Motor neuron (in vitro differentiated cells): ENCODE measurements around the gene RDH16. TPM values are rescaled to one million over a fixed set of nuclear protein-coding genes. Genes with fewer than 3 reads are reported as not detected.

Experiments used
- ATAC-seq, 8 experiments: fragments of 200-7000 bp; cut with Tn5 transposase; replicated peaks in 6 of 8; 2 replicates each; pipeline ENCODE4 v1.8.0; 2021; ENCODE audit warnings: mild to moderate bottlenecking in 8 of 8, moderate library complexity in 8 of 8
- H3K27ac ChIP-seq, 2 donors: fragments of 250-450 bp; sonication (Bioruptor Pico); 2 replicates each; pipeline ENCODE4 v1.9.0; 2021; ENCODE audit warnings: antibody characterized with exemption in 2 of 2, mild to moderate bottlenecking in 2 of 2, moderate library complexity in 1 of 2
- H3K4me1 ChIP-seq, 2 donors: fragments of 250-450 bp; sonication (Bioruptor Pico); replicated peaks in 1 of 2; 2 replicates each; pipeline ENCODE4 v1.6.1; 2021; ENCODE audit warnings: antibody characterized with exemption in 2 of 2, mild to moderate bottlenecking in 2 of 2, moderate library complexity in 1 of 2
- H3K4me3 ChIP-seq, 5 donors: fragments of 250-450 bp; sonication (Bioruptor Pico); 2 replicates each; pipeline ENCODE4 v1.9.0; 2021; ENCODE audit warnings: antibody characterized with exemption in 5 of 5, mild to moderate bottlenecking in 5 of 5, moderate library complexity in 4 of 5
- WGBS, 10 experiments: fragments of 450-650 bp; shearing (Covaris generic); methylation state at CpG; one replicate each; pipeline ENCODE4 v1.0.0; 2022; 5-methylcytosine and 5-hydroxymethylcytosine counted together
- in situ Hi-C, 9 experiments: fragments of 400-800 bp; cut with MboI; loops; one replicate each; pipeline ENCODE4 v1.15.0; 2021; ENCODE audit warnings: low sequenced_read_pairs in 9 of 9, low pct_unique_long_range_greater_than_20kb in 2 of 9; ENCODE audit not compliant: unreplicated experiment in 9 of 9
- total RNA-seq, 8 experiments: library from RNA; unstranded; fragments of 300-600 nt; gene quantifications; 2 replicates each; pipeline versions ENCODE4 v1.2.3 to v1.2.4, GENCODE V29; 2022

The RDH16 gene
- total RNA-seq, result 1 to 10 TPM in 2 of 8 experiments, under 1 TPM in 6; 0.14 to 1.7 (median 0.43) TPM

- in situ Hi-C loops, result no loop called here
- H3K4me1 ChIP-seq, result no peaks in the 10 kb centered on the region
- peak in 3 of 8 experiments; percentile 53 to 81 (median 71) for ATAC-seq
- H3K27ac ChIP-seq, result no peak within 1 kb of the TSS
- no peak within 1 kb of the TSS for H3K4me3 ChIP-seq
- 29 to 100% (median 67%) methylated on average over 1 to 6 of the region's 10 CpGs; no CpG with 5 or more reads in 4 of the 10 experiments for WGBS, 10 experiments
Measured at GRCh38 chr12:56957229-56958052, at the start of gene RDH16. Gene RDH16, minus strand, starts transcription at chr12:56957608. Its CDS starts 146 bp downstream, at chr12:56957462.

- H3K4me1 ChIP-seq, result peaks cover 7 to 15% of the 10 kb centered on the region in 2 donors
- ATAC-seq, result no peak
- H3K27ac ChIP-seq, result no peak overlapping the region
- H3K4me3 ChIP-seq, result peak overlapping the region; percentile 62 to 96 (median 95)
- 48 to 92% (median 87%) methylated on average over 1 to 9 of the region's 10 CpGs; no CpG with 5 or more reads in 3 of the 10 experiments for WGBS, 10 experiments
- in situ Hi-C loops, result loop anchor here in 1 of 9 experiments (10.0 kb wide), 1 partner anchor 58 kb away; no protein-coding TSS in a partner anchor
Measured at GRCh38 chr12:57006809-57007475, 49.5 kb upstream of the RDH16 start.

- WGBS, 10 experiments, result 0% methylated on average over 11 of the region's 94 CpGs; no CpG with 5 or more reads in 9 of the 10 experiments
- peak; percentile 82 to 94 (median 88) for ATAC-seq
- H3K4me1 ChIP-seq, result peaks cover 7 to 15% of the 10 kb centered on the region in 2 donors
- peak within 1 kb of the TSS; percentile 62 to 96 (median 95) for H3K4me3 ChIP-seq
- H3K27ac ChIP-seq, result peak within 1 kb of the TSS; percentile 26 to 78
- in situ Hi-C loops, result loop anchor here in 1 of 9 experiments (10.0 kb wide), 1 partner anchor 59 kb away; no protein-coding TSS in a partner anchor
Measured at GRCh38 chr12:57005980-57006808, 48.8 kb upstream of the RDH16 start, which contains the start of gene ZBTB39. Gene ZBTB39, minus strand, starts transcription at chr12:57006546. Its CDS starts 1,629 bp downstream, at chr12:57004917.

GRCh38 chr12:57004651-57005050 lies 47.2 kb upstream of the RDH16 start:
- Histone ChIP-seq H3K4me3 (peak overlapping the region in 1 of 5 donors; percentile 95), H3K4me1 (peaks cover 7 to 15% of the 10 kb centered on the region in 2 donors), H3K27ac (no peak overlapping the region)
- ATAC-seq, result no peak
- in situ Hi-C loops, result loop anchor here in 1 of 9 experiments (10.0 kb wide), 1 partner anchor 60 kb away; no protein-coding TSS in a partner anchor
- 57 to 100% (median 83%) methylated on average over 1 to 5 of the region's 6 CpGs; no CpG with 5 or more reads in 3 of the 10 experiments for WGBS, 10 experiments

GRCh38 chr12:57003395-57003794 lies 46.0 kb upstream of the RDH16 start:
- Histone ChIP-seq H3K4me3 (no peak overlapping the region), H3K4me1 (peaks cover 7 to 10% of the 10 kb centered on the region in 2 donors), H3K27ac (no peak overlapping the region)
- in situ Hi-C loops, result loop anchor here in 1 of 9 experiments (10.0 kb wide), 1 partner anchor 61 kb away; no protein-coding TSS in a partner anchor
- no peak for ATAC-seq
- WGBS, 10 experiments, result 80 to 100% (median 100%) methylated on average over 1 to 6 of the region's 13 CpGs; no CpG with 5 or more reads in 3 of the 10 experiments

GRCh38 chr12:57001448-57001906 lies 44.1 kb upstream of the RDH16 start:
- ATAC-seq, result peak in 4 of 8 experiments; percentile 3 to 45 (median 32)
- Histone ChIP-seq H3K4me3 (no peak overlapping the region), H3K4me1 (peaks cover 7% of the 10 kb centered on the region in 2 donors), H3K27ac (no peak overlapping the region)
- in situ Hi-C loops, result loop anchor here in 1 of 9 experiments (10.0 kb wide), 1 partner anchor 63 kb away; no protein-coding TSS in a partner anchor
- WGBS, 10 experiments, result 29 to 80% (median 47%) methylated on average over 1 to 7 of the region's 13 CpGs; no CpG with 5 or more reads in 5 of the 10 experiments

GRCh38 chr12:57000393-57000792 lies 43.0 kb upstream of the RDH16 start:
- no peak overlapping the region for H3K4me3 ChIP-seq
- in situ Hi-C loops, result loop anchor here in 1 of 9 experiments (10.0 kb wide), 1 partner anchor 64 kb away; no protein-coding TSS in a partner anchor
- 60 to 71% methylated on average over 1 of the region's 1 CpG; no CpG with 5 or more reads in 8 of the 10 experiments for WGBS, 10 experiments
- H3K27ac ChIP-seq, result no peak overlapping the region
- peaks cover 6 to 7% of the 10 kb centered on the region in 2 donors for H3K4me1 ChIP-seq
- no peak for ATAC-seq

GRCh38 chr12:56999456-56999855 lies 42.0 kb upstream of the RDH16 start:
- no peak for ATAC-seq
- Histone ChIP-seq H3K27ac (no peak overlapping the region), H3K4me1 (no peaks in the 10 kb centered on the region), H3K4me3 (no peak overlapping the region)
- WGBS, 10 experiments, result 86 to 100% (median 93%) methylated on average over 1 to 3 of the region's 4 CpGs; no CpG with 5 or more reads in 5 of the 10 experiments
- in situ Hi-C loops, result loop anchor here in 2 of 9 experiments (10.0 to 25.0 kb wide), 3 partner anchors 235 to 487 kb away; partner anchors contain the start of genes HSD17B6 (in 2 of the 2), PRIM1 (in 1 of the 2) and RBMS2 (in 1 of the 2)

GRCh38 chr12:56998981-56999380 lies 41.6 kb upstream of the RDH16 start:
- H3K27ac ChIP-seq, result no peak overlapping the region
- no peaks in the 10 kb centered on the region for H3K4me1 ChIP-seq
- ATAC-seq, result no peak
- WGBS, 10 experiments, result 33 to 100% (median 88%) methylated on average over 1 to 4 of the region's 4 CpGs; no CpG with 5 or more reads in 1 of the 10 experiments
- H3K4me3 ChIP-seq, result no peak overlapping the region
- in situ Hi-C loops, result loop anchor here in 2 of 9 experiments (10.0 to 25.0 kb wide), 3 partner anchors 234 to 487 kb away; partner anchors contain the start of genes HSD17B6 (in 2 of the 2), PRIM1 (in 1 of the 2) and RBMS2 (in 1 of the 2)

- ATAC-seq, result no peak
- Histone ChIP-seq H3K4me1 (no peaks in the 10 kb centered on the region), H3K27ac (no peak overlapping the region), H3K4me3 (no peak overlapping the region)
- 92 to 100% (median 95%) methylated on average over 2 to 6 of the region's 6 CpGs; no CpG with 5 or more reads in 4 of the 10 experiments for WGBS, 10 experiments
- in situ Hi-C loops, result loop anchor here in 2 of 9 experiments (10.0 to 25.0 kb wide), 3 partner anchors 234 to 486 kb away; partner anchors contain the start of genes HSD17B6 (in 2 of the 2), PRIM1 (in 1 of the 2) and RBMS2 (in 1 of the 2)
Measured at GRCh38 chr12:56998316-56998715, 40.9 kb upstream of the RDH16 start.

- in situ Hi-C loops, result loop anchor here in 2 of 9 experiments (10.0 to 25.0 kb wide), 3 partner anchors 232 to 485 kb away; partner anchors contain the start of genes HSD17B6 (in 2 of the 2), PRIM1 (in 1 of the 2) and RBMS2 (in 1 of the 2)
- no peak overlapping the region for H3K27ac ChIP-seq
- ATAC-seq, result no peak
- 63 to 100% (median 88%) methylated on average over 1 to 7 of the region's 12 CpGs; no CpG with 5 or more reads in 3 of the 10 experiments for WGBS, 10 experiments
- H3K4me3 ChIP-seq, result no peak overlapping the region
- H3K4me1 ChIP-seq, result no peaks in the 10 kb centered on the region
Measured at GRCh38 chr12:56996793-56997545, 39.6 kb upstream of the RDH16 start.
